ENCODE results near the gene FGF6. TPM values are rescaled to one million over a fixed set of nuclear protein-coding genes. Genes with fewer than 3 reads are reported as not detected.

FGF6 gene
- total RNA-seq, 1 experiment from 2014 or later, result not detected

- no peak overlapping the region for H2AFZ ChIP-seq
- TF ChIP-seq EZH2 (IDR thresholded peaks at IDR 0.05; ENCODE audit: low read depth), result no peak
- TF ChIP-seq CTCF (conservative IDR thresholded peaks at IDR 0.05), result no peak
- H3K36me3 ChIP-seq (ENCODE audit: low read depth), result no peaks in the 10 kb centered on the region
- H3K4me2 ChIP-seq, result no peak overlapping the region
- peaks cover 83% of the 10 kb centered on the region for H3K27me3 ChIP-seq (ENCODE audit: insufficient read depth, low read depth)
- no peaks in the 10 kb centered on the region for H3K9me2 ChIP-seq (ENCODE audit: insufficient read depth)
- H3K4me1 ChIP-seq (replicated peaks; ENCODE audit: insufficient read depth), result no peaks in the 10 kb centered on the region
- BruUV-seq (replicated peaks), result no TSS peak
- intact Hi-C loops (cut with micrococcal nuclease; ENCODE audit: unreplicated experiment), result loop anchor here (5.0 kb wide), 1 partner anchor 104 kb away; no protein-coding TSS in a partner anchor
- DNase-seq, result no peak
- no peak overlapping the region for H3K27ac ChIP-seq
- H3F3A ChIP-seq (ENCODE audit: insufficient read depth, low read depth), result no peaks in the 10 kb centered on the region
- H4K20me1 ChIP-seq (ENCODE audit: insufficient read depth), result no peaks in the 10 kb centered on the region
- no peaks in the 10 kb centered on the region for H3K79me2 ChIP-seq (ENCODE audit: low read depth)
- H3K9me3 ChIP-seq (ENCODE audit: insufficient read depth, low read depth), result no peaks in the 10 kb centered on the region
- POLR2A ChIA-PET (ENCODE audit: unreplicated experiment), result no interaction called here
- H3K4me3 ChIP-seq, result no peak overlapping the region
- CTCF ChIA-PET, result no interaction called here
Observed at GRCh38 chr12:4422985-4423384, 22.6 kb downstream of the FGF6 start.

- H3K4me3 ChIP-seq, result no peak overlapping the region
- CTCF ChIA-PET, result no interaction called here
- H3K4me2 ChIP-seq, result no peak overlapping the region
- no peaks in the 10 kb centered on the region for H3K36me3 ChIP-seq (ENCODE audit: low read depth)
- no peaks in the 10 kb centered on the region for H3F3A ChIP-seq (ENCODE audit: insufficient read depth, low read depth)
- no TSS peak for BruUV-seq (replicated peaks)
- intact Hi-C loops (cut with micrococcal nuclease; ENCODE audit: unreplicated experiment), result loop anchor here (2.0 to 5.0 kb wide), 2 partner anchors 106 to 113 kb away; no protein-coding TSS in a partner anchor
- no peaks in the 10 kb centered on the region for H3K79me2 ChIP-seq (ENCODE audit: low read depth)
- H2AFZ ChIP-seq, result no peak overlapping the region
- POLR2A ChIA-PET (ENCODE audit: unreplicated experiment), result no interaction called here
- H3K27ac ChIP-seq, result no peak overlapping the region
- H3K27me3 ChIP-seq (ENCODE audit: insufficient read depth, low read depth), result peaks cover 83% of the 10 kb centered on the region
- no peaks in the 10 kb centered on the region for H3K9me3 ChIP-seq (ENCODE audit: insufficient read depth, low read depth)
- peak in 1 of 2 experiments; percentile 6 for DNase-seq
- TF ChIP-seq CTCF (conservative IDR thresholded peaks at IDR 0.05) (peak; percentile 85), EZH2 (IDR thresholded peaks at IDR 0.05; ENCODE audit: low read depth) (no peak)
- H3K4me1 ChIP-seq (replicated peaks; ENCODE audit: insufficient read depth), result no peaks in the 10 kb centered on the region
- H4K20me1 ChIP-seq (ENCODE audit: insufficient read depth), result no peaks in the 10 kb centered on the region
- H3K9me2 ChIP-seq (ENCODE audit: insufficient read depth), result no peaks in the 10 kb centered on the region
Observed at GRCh38 chr12:4421590-4422031, 24.0 kb downstream of the FGF6 start.

GRCh38 chr12:4420138-4420670, 25.4 kb downstream of the FGF6 start:
- H3K36me3 ChIP-seq (ENCODE audit: low read depth), result no peaks in the 10 kb centered on the region
- H3K4me2 ChIP-seq, result no peak overlapping the region
- TF ChIP-seq CTCF (conservative IDR thresholded peaks at IDR 0.05) (no peak), EZH2 (IDR thresholded peaks at IDR 0.05; ENCODE audit: low read depth) (no peak)
- H3K27ac ChIP-seq, result no peak overlapping the region
- H3K9me3 ChIP-seq (ENCODE audit: insufficient read depth, low read depth), result no peaks in the 10 kb centered on the region; the same call in 1 of the 2 replicates
- no peaks in the 10 kb centered on the region for H4K20me1 ChIP-seq (ENCODE audit: insufficient read depth)
- no peaks in the 10 kb centered on the region for H3K79me2 ChIP-seq (ENCODE audit: low read depth)
- intact Hi-C loops (cut with micrococcal nuclease; ENCODE audit: unreplicated experiment), result loop anchor here (2.0 to 5.0 kb wide), 2 partner anchors 107 to 111 kb away; no protein-coding TSS in a partner anchor
- no peak overlapping the region for H3K4me3 ChIP-seq
- DNase-seq, result no peak
- H3K27me3 ChIP-seq (ENCODE audit: insufficient read depth, low read depth), result peaks cover 83% of the 10 kb centered on the region
- no peaks in the 10 kb centered on the region for H3K9me2 ChIP-seq (ENCODE audit: insufficient read depth)
- H2AFZ ChIP-seq, result no peak overlapping the region
- ChIA-PET POLR2A (ENCODE audit: unreplicated experiment) (no interaction called here), CTCF (no interaction called here)
- no peaks in the 10 kb centered on the region for H3K4me1 ChIP-seq (replicated peaks; ENCODE audit: insufficient read depth)
- BruUV-seq (replicated peaks), result no TSS peak
- no peaks in the 10 kb centered on the region for H3F3A ChIP-seq (ENCODE audit: insufficient read depth, low read depth)
